A549 treated with AZD9567 at 1 μM for 4 hours (cell line): ENCODE results near the gene CCDC88B. TPM values are rescaled to one million over a fixed set of nuclear protein-coding genes. Genes with fewer than 3 reads are reported as not detected.

Source experiments
- total RNA-seq: library from RNA; stranded (reverse); fragments of 200-300 nt; extraction: Qiagen RNA extraction; gene quantifications from 5 replicates; pipeline ENCODE4 v1.2.3, GENCODE V29; 2022; ENCODE audit not compliant: insufficient read depth

Gene CCDC88B, protein sequence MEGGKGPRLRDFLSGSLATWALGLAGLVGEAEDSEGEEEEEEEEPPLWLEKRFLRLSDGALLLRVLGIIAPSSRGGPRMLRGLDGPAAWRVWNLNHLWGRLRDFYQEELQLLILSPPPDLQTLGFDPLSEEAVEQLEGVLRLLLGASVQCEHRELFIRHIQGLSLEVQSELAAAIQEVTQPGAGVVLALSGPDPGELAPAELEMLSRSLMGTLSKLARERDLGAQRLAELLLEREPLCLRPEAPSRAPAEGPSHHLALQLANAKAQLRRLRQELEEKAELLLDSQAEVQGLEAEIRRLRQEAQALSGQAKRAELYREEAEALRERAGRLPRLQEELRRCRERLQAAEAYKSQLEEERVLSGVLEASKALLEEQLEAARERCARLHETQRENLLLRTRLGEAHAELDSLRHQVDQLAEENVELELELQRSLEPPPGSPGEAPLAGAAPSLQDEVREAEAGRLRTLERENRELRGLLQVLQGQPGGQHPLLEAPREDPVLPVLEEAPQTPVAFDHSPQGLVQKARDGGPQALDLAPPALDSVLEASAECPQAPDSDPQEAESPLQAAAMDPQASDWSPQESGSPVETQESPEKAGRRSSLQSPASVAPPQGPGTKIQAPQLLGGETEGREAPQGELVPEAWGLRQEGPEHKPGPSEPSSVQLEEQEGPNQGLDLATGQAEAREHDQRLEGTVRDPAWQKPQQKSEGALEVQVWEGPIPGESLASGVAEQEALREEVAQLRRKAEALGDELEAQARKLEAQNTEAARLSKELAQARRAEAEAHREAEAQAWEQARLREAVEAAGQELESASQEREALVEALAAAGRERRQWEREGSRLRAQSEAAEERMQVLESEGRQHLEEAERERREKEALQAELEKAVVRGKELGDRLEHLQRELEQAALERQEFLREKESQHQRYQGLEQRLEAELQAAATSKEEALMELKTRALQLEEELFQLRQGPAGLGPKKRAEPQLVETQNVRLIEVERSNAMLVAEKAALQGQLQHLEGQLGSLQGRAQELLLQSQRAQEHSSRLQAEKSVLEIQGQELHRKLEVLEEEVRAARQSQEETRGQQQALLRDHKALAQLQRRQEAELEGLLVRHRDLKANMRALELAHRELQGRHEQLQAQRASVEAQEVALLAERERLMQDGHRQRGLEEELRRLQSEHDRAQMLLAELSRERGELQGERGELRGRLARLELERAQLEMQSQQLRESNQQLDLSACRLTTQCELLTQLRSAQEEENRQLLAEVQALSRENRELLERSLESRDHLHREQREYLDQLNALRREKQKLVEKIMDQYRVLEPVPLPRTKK (N-terminal part only)
- total RNA-seq: 3.5 to 8.9 TPM (median 8.7 TPM) in 5 replicates

DNA sequence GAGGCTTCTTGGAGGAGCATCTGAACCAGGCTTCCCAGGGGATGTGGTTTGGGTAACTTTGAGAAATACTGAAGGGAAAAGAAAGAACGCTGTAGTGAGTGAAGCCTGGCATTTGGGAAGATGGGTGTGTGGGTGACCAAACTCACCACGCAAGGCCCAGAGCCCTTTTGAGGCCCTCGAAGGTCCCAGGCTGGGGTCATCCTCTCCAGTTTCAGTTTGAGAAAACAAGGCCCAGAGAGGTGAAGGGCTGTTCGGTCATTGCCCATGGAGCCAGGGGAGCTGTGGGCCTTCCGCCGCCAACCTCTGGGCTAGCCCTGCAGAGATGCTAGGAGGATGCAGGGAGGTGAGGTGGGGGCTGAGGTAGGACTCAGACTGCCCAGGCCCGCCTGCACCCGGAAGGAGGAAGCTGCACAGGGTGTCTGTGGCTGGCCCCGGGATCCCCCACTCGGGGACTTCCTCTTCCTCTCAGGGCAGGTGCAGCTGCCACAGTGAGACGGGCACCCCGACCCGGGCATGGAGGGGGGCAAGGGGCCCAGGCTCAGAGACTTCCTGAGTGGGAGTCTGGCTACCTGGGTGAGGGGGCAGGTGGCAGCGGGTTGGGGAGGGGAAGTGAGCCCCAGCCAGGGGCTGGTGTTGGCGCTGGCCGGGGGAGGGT lies at the start of gene CCDC88B:
Gene CCDC88B, plus strand, starts transcription at position 451 of the 655 bp plus-strand sequence. Its CDS starts 63 bp downstream, at position 514.

DNA sequence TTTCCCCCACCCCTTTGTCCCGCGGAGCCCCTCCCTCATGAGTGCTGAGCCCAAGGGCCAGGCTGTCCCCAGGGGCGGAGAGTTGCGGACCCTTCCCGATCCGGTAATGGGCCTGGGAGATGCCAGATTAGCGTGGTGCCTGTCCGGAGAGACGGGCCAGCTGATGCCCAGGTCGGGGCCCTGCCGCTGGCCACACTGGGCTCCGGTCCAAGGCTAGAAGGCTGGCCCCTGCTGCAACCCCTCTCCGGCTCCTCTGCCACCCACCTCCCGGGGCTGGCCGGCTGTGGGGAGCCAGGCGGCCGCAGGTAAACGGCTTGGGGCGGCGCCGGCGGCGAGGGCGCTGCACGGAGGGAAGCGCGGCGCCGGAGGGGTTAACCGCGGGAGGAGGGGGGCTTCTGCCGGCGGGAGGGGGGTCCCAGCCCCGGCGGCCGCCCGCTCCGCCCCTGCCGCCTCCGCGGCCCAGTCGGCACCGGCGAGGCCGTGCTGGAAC lies 48.7 kb upstream of the CCDC88B start, which contains the start of gene KCNK4:
Gene KCNK4, plus strand, starts transcription at position 41 of the 490 bp plus-strand sequence. CDS start 1,717 bp downstream, outside the sequence.

DNA sequence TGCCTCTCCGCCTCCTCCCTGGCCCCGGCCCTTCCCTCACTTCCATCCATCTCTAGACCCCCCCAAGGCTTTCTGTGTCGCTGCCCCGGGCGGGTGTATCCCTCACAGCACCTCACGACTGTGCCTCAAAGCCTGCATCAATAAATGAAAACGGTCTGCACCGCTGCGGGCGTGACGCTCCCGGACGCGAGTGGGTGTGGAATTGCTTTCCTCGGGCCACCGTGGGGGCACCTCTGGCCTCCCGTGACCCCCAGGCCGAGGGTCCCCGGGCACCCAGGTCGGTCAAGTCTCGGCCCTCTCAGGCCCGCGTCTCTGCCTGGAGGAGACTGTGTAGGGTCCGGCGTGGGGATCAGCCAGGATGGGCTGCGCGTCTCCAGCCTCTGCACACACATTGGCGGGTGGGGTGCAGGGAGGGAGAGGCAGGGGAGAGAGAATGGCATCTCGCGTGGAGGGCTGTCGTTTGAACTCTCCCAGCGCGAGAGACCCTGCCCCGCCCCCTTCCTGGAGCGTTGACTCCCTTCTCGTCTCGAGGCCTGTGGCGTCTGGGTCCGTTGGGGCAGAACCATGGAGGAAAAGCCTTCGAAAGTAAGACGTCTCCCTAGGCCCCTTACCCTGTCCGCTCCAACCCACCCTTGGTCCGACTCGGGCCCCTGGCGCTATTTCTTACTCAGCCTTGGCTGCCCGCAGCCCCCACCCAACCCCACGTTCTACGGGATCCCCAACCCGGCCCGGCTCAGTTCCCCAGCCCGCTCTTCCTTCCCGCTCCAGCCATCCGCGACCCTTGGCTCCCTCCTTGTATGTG lies 40.0 kb upstream of the CCDC88B start, which contains the start of gene CATSPERZ:
Gene CATSPERZ, plus strand, starts transcription at position 512 of the 802 bp plus-strand sequence. Its CDS starts 53 bp downstream, at position 565.

DNA sequence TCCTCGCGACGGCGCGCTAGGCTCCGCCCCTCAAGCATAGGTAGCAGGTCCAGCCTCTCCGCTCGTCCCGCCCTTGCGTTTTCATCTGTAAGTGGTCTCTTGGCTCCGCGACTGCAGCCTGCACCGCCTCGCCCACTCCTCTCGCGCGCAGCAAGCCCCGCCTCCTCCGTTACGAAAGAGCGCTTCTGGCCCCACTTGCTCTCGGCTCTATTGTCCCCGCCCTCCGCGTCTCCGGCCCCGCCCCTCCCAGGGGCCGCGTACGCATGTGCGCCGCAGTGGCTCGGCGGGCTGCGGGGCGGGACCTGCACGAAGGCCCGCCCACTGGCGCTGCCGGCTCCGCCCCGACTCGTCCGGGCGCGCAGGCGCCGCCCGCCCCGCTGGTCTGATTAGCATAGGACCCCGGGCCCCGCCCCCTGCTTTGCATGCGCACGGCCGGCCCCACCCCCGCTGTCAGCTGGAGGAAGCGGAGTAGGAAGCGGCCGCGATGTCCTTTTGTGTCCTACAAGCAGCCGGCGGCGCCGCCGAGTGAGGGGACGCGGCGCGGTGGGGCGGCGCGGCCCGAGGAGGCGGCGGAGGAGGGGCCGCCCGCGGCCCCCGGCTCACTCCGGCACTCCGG lies 34.8 kb upstream of the CCDC88B start, which contains the start of gene ESRRA:
Gene ESRRA, plus strand, starts transcription at position 450 of the 616 bp plus-strand sequence. CDS start 1,656 bp downstream, outside the sequence.

DNA sequence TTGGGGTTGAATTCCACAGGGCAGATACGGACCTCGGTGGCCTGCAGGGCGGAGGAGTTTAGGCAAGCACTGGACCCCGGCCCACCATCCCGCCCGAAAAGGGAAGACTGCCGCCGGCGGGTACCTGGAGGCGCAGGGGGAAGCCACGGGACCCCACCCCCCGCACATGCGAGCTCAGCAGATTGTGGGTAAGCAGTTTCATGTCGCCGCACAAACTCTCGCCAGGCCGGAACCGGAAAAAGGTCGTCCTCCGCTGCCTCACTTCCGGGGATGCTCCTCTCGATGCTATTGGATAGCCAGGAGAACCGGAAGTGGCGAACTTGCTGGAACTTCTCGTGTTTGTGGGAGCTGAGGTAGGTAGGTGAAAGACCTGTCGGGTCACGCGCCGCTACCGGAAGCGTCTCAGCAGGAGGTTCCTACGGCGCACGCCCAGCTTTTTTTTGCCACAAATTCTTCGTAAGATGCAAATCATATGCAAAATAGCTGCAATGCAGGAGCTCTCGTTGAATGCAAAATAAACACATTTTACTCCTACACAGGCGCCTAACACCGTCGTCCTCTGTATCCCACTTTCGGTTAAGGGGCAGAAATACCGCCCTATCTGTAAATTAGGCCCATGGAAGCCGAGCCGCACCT lies 22.6 kb upstream of the CCDC88B start, which contains the start of gene TRMT112:
Gene TRMT112, minus strand, starts transcription at position 235 of the 636 bp plus-strand sequence. Its CDS starts 33 bp downstream, at position 202.

DNA sequence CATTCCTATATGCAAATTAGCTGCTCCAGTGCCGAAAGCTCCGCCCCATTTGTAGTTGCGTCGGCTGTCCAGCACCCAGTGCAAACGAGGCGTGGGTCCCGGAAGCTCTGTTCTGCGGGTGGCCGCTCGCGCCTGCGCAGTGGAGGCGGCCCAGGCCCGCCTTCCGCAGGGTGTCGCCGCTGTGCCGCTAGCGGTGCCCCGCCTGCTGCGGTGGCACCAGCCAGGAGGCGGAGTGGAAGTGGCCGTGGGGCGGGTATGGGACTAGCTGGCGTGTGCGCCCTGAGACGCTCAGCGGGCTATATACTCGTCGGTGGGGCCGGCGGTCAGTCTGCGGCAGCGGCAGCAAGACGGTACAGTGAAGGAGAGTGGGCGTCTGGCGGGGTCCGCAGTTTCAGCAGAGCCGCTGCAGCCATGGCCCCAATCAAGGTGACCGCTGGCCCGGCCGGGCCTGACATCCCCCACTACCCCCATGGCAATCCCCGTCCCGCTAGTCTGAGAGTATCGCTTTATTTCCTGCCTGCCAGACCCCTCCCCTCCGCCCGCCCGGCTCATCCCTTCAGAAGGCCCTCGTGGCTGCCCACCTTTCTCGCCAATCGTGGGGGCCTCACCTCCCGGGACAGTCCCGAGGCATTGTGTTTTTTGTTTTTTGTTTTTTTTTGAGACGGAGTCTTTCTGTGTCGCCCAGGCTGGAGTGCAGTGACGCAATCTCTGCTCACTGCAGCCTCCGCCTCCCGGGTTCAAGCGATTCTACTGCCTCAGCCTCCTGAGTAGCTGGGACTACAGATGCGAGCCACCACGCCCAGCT lies 21.8 kb upstream of the CCDC88B start, which contains the start of gene PRDX5:
Gene PRDX5, plus strand, starts transcription at position 161 of the 805 bp plus-strand sequence. Its CDS starts 95 bp downstream, at position 256.

DNA sequence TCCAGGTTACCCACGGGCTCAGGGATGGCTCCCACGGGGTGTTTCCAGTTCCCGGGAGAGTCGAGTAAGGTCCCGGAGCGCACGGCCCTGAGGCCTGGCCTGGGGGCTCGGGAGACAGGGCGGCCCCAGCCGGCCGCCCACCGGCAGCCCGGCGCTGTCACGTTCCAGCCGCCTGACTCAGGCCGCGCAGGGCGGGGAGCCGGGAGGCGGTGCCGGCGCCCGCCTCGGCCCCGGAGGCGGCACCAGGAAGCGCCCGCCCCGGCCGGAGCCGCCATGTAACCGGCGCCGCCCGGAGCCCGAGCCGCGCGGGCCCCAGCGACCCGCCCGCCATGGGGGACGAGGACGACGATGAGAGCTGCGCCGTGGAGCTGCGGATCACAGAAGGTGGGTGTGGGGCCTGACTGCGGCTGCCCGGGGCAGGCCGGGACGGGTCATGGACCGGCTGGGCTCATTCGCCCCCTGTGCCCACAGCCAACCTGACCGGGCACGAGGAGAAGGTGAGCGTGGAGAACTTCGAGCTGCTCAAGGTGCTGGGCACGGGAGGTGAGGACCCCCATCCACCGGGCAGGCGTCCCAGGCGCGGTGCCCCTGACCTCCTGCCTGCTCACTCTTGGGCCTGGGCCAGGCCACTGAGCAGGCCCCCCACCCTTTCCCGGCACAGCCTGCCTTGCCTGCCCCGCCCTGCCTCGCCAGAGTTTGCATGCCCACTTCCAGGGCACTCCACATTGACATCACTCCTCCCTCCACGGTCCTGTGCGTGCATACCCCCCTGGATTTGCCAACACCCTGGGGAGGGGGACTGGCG lies 19.1 kb downstream of the CCDC88B start, which contains the start of gene RPS6KA4:
Gene RPS6KA4, plus strand, starts transcription at position 256 of the 805 bp plus-strand sequence. Its CDS starts 74 bp downstream, at position 330.

Other genes with a start within 250 kb of the CCDC88B start
- gene MACROD1, start 174.1 kb upstream of the CCDC88B start, total RNA-seq: 8.5 to 16.1 TPM (median 13.2 TPM) in 5 replicates
- gene STIP1, start 154.0 kb upstream of the CCDC88B start, total RNA-seq: 229 to 287 TPM (median 245 TPM) in 5 replicates
- 1.4 to 2.9 TPM (median 2.0 TPM) in 5 replicates for gene FERMT3, start 133.5 kb upstream of the CCDC88B start, total RNA-seq
- gene TRPT1, start 114.0 kb upstream of the CCDC88B start, total RNA-seq: 24.4 to 28.3 TPM (median 27.7 TPM) in 5 replicates
- gene NUDT22, start 113.9 kb upstream of the CCDC88B start, total RNA-seq: 29.9 to 44.8 TPM (median 41.7 TPM) in 5 replicates
- gene DNAJC4, start 109.7 kb upstream of the CCDC88B start, total RNA-seq: 12.2 to 24.2 TPM (median 21.8 TPM) in 5 replicates
- gene VEGFB, start 105.6 kb upstream of the CCDC88B start, total RNA-seq: 30.4 to 51.7 TPM (median 47.5 TPM) in 5 replicates
- 107 to 137 TPM (median 134 TPM) in 5 replicates for gene FKBP2, start 99.1 kb upstream of the CCDC88B start, total RNA-seq
- gene PPP1R14B, start 93.3 kb upstream of the CCDC88B start, total RNA-seq: 166 to 357 TPM (median 343 TPM) in 5 replicates
- 17.3 to 27.6 TPM (median 22.8 TPM) in 5 replicates for gene PLCB3, start 88.7 kb upstream of the CCDC88B start, total RNA-seq
- gene BAD, start 55.5 kb upstream of the CCDC88B start, total RNA-seq: 70.3 to 90.3 TPM (median 89.3 TPM) in 5 replicates
- 33.6 to 50.4 TPM (median 43.5 TPM) in 5 replicates for gene GPR137, start 54.4 kb upstream of the CCDC88B start, total RNA-seq
- gene KCNK4, start 48.9 kb upstream of the CCDC88B start, total RNA-seq: 0.05 to 0.19 TPM in 2 of 5 replicates, not detected in the others
- 2.4 to 3.2 TPM (median 2.7 TPM) in 4 of 5 replicates, not detected in the other for gene CATSPERZ, start 39.8 kb upstream of the CCDC88B start, total RNA-seq
- 38.4 to 59.5 TPM (median 56.3 TPM) in 5 replicates for gene ESRRA, start 34.7 kb upstream of the CCDC88B start, total RNA-seq
- gene TRMT112, start 22.6 kb upstream of the CCDC88B start, total RNA-seq: 378 to 462 TPM (median 417 TPM) in 5 replicates
- gene PRDX5, start 22.1 kb upstream of the CCDC88B start, total RNA-seq: 367 to 480 TPM (median 454 TPM) in 5 replicates
- 45.9 to 68.3 TPM (median 61.7 TPM) in 5 replicates for gene RPS6KA4, start 19.0 kb downstream of the CCDC88B start, total RNA-seq
- gene SLC22A11, start 215.7 kb downstream of the CCDC88B start, total RNA-seq: 0.06 to 0.15 TPM (median 0.09 TPM) in 4 of 5 replicates, not detected in the other